Measurements from ENCODE around the gene RASA2. TPM values are rescaled to one million over a fixed set of nuclear protein-coding genes. Genes with fewer than 3 reads are reported as not detected.

The RASA2 gene
- total and polyA plus RNA-seq, 10 of the 15 experiments (the other 5 are each of a cell fraction or from before 2014, with no cell fraction given): 1.9 to 9.4 (median 7.2) TPM

DNA sequence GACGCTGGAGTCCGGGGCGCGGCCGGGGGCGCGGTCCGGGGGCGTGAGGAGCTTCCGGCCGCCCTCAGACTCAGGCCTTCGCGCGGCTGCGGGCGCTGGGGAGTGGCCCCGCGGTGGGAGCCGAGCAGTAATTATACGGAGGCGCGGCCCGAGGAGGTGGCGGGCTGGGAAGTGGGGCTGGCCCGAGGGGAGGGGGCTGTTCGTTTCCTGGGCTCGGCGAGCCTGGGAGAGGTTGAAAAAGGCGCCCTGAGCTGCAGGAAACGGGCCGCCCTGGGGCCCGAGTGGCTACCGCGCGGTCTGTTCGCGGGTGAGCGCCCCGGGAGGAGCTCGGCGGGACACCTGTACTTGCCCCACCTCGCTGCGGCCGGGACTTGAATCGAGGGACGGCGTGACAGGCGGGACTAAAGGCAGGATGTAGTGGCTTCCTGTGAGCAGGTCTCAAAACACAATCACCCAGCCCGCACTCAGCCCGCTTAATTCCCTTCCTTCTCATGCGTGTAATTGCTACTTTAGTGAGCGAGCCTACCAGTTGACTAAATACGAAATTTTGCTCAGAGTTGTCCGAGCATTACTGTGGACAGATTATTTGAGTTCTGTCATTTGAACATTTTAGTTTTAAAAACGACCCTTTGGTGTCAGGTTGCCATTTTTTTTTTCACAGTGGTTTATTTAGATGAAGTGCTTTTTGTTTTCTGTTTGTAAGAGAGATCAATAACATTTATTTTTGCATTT lies 860 bp downstream of the RASA2 start (continued):
- TF ChIP-seq, protein P1, sequence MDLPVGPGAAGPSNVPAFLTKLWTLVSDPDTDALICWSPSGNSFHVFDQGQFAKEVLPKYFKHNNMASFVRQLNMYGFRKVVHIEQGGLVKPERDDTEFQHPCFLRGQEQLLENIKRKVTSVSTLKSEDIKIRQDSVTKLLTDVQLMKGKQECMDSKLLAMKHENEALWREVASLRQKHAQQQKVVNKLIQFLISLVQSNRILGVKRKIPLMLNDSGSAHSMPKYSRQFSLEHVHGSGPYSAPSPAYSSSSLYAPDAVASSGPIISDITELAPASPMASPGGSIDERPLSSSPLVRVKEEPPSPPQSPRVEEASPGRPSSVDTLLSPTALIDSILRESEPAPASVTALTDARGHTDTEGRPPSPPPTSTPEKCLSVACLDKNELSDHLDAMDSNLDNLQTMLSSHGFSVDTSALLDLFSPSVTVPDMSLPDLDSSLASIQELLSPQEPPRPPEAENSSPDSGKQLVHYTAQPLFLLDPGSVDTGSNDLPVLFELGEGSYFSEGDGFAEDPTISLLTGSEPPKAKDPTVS (IDR thresholded peaks at IDR 0.05; ENCODE audit: low read depth, low read length): no peak
- TF ChIP-seq IKZF2 (IDR thresholded peaks at IDR 0.05): peak; percentile 43 to 51
- TF ChIP-seq TAF1 (IDR thresholded peaks at IDR 0.05; ENCODE audit: borderline replicate concordance, low read depth, low read length): peak; percentile 42; the same call in 1 of the 2 replicates
- TF ChIP-seq SP1 (IDR thresholded peaks at IDR 0.05; ENCODE audit: low read depth, low read length): no peak
- TF ChIP-seq, protein P2, sequence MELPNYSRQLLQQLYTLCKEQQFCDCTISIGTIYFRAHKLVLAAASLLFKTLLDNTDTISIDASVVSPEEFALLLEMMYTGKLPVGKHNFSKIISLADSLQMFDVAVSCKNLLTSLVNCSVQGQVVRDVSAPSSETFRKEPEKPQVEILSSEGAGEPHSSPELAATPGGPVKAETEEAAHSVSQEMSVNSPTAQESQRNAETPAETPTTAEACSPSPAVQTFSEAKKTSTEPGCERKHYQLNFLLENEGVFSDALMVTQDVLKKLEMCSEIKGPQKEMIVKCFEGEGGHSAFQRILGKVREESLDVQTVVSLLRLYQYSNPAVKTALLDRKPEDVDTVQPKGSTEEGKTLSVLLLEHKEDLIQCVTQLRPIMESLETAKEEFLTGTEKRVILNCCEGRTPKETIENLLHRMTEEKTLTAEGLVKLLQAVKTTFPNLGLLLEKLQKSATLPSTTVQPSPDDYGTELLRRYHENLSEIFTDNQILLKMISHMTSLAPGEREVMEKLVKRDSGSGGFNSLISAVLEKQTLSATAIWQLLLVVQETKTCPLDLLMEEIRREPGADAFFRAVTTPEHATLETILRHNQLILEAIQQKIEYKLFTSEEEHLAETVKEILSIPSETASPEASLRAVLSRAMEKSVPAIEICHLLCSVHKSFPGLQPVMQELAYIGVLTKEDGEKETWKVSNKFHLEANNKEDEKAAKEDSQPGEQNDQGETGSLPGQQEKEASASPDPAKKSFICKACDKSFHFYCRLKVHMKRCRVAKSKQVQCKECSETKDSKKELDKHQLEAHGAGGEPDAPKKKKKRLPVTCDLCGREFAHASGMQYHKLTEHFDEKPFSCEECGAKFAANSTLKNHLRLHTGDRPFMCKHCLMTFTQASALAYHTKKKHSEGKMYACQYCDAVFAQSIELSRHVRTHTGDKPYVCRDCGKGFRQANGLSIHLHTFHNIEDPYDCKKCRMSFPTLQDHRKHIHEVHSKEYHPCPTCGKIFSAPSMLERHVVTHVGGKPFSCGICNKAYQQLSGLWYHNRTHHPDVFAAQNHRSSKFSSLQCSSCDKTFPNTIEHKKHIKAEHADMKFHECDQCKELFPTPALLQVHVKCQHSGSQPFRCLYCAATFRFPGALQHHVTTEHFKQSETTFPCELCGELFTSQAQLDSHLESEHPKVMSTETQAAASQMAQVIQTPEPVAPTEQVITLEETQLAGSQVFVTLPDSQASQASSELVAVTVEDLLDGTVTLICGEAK (IDR thresholded peaks at IDR 0.05; ENCODE audit: borderline replicate concordance): no peak; the same call in 1 of the 2 replicates
- TF ChIP-seq NFYA (IDR thresholded peaks at IDR 0.05; ENCODE audit: borderline replicate concordance, low read depth, low read length): no peak
- TF ChIP-seq, protein P3, sequence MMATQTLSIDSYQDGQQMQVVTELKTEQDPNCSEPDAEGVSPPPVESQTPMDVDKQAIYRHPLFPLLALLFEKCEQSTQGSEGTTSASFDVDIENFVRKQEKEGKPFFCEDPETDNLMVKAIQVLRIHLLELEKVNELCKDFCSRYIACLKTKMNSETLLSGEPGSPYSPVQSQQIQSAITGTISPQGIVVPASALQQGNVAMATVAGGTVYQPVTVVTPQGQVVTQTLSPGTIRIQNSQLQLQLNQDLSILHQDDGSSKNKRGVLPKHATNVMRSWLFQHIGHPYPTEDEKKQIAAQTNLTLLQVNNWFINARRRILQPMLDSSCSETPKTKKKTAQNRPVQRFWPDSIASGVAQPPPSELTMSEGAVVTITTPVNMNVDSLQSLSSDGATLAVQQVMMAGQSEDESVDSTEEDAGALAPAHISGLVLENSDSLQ (IDR thresholded peaks at IDR 0.05): peak; percentile 58; the same call in 1 of the 2 replicates
- TF ChIP-seq EP300 (IDR thresholded peaks at IDR 0.05; ENCODE audit: borderline replicate concordance in 1 of 2, control insufficient read depth in 1 of 2, low read depth in 2 of 2, low read length in 2 of 2): no peak
- TF ChIP-seq RUNX3 (IDR thresholded peaks at IDR 0.05; ENCODE audit: low read length): peak; percentile 62; the same call in 1 of the 2 replicates

All from GM12878 (cell line).